Neural cell (in vitro differentiated cells): Measurements from ENCODE around the gene SLC5A4.

Experiments used
- EZH2 ChIP-seq: fragments of 200-600, 300-800 bp; shearing (Covaris generic), sonication (generic); IDR thresholded peaks from 2 replicates; pipeline ENCODE4 v1.6.1; 2014; ENCODE audit warnings: antibody characterized with exemption, low read length, borderline replicate concordance, mild to moderate bottlenecking; ENCODE audit not compliant: insufficient read depth, poor library complexity, severe bottlenecking
- TF ChIP-seq, protein P1 (sequence below): fragments of 450-650 bp; IDR thresholded peaks from 2 replicates; pipeline ENCODE4 v1.5.1; 2014; ENCODE audit warnings: antibody characterized with exemption, mild to moderate bottlenecking, moderate library complexity; ENCODE audit not compliant: poor library complexity, severe bottlenecking

GRCh38 chr22:32204856-32205722 lies 50.1 kb downstream of the SLC5A4 start, which contains the start of gene RFPL2:
- TF ChIP-seq, protein P1, sequence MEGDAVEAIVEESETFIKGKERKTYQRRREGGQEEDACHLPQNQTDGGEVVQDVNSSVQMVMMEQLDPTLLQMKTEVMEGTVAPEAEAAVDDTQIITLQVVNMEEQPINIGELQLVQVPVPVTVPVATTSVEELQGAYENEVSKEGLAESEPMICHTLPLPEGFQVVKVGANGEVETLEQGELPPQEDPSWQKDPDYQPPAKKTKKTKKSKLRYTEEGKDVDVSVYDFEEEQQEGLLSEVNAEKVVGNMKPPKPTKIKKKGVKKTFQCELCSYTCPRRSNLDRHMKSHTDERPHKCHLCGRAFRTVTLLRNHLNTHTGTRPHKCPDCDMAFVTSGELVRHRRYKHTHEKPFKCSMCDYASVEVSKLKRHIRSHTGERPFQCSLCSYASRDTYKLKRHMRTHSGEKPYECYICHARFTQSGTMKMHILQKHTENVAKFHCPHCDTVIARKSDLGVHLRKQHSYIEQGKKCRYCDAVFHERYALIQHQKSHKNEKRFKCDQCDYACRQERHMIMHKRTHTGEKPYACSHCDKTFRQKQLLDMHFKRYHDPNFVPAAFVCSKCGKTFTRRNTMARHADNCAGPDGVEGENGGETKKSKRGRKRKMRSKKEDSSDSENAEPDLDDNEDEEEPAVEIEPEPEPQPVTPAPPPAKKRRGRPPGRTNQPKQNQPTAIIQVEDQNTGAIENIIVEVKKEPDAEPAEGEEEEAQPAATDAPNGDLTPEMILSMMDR = peak; percentile 64
- TF ChIP-seq EZH2 = no peak
